Endodermal cell (in vitro differentiated cells): Measurements from ENCODE around the gene ADCY10. TPM values are rescaled to one million over a fixed set of nuclear protein-coding genes. Genes with fewer than 3 reads are reported as not detected.
"Not testable (repeated sequence)": the region's sequence is repeated elsewhere in the genome, so short reads cannot be mapped to it uniquely, and the experiment has no call there.

ENCODE experiments used
- DNase-seq: peaks from one replicate; pipeline ENCODE4 v3.0.0-alpha.2; 2017
- H3K27ac ChIP-seq: 2 replicates; pipeline ENCODE4 v1.5.1; 2013; ENCODE audit warnings: mild to moderate bottlenecking, low read depth, low read length, moderate library complexity
- H3K27me3 ChIP-seq: 2 replicates; pipeline ENCODE4 v1.6.1; 2013; ENCODE audit warnings: mild to moderate bottlenecking, low read length, moderate library complexity; ENCODE audit not compliant: insufficient read depth, control insufficient read depth, poor library complexity, severe bottlenecking
- H3K36me3 ChIP-seq: 2 replicates; pipeline ENCODE4 v1.7.0; 2013; ENCODE audit warnings: mild to moderate bottlenecking, low read length, moderate library complexity; ENCODE audit not compliant: control insufficient read depth, insufficient read depth
- H3K4me1 ChIP-seq: one replicate; pipeline ENCODE4 v1.7.0; 2013; ENCODE audit warnings: low read length; ENCODE audit not compliant: control insufficient read depth, insufficient read depth
- H3K4me3 ChIP-seq: 2 replicates; pipeline ENCODE4 v1.5.1; 2013; ENCODE audit warnings: mild to moderate bottlenecking, low read length, moderate library complexity
- H3K9ac ChIP-seq: 2 replicates; pipeline ENCODE4 v1.6.1; 2013; ENCODE audit warnings: mild to moderate bottlenecking, low read length, moderate library complexity; ENCODE audit not compliant: poor library complexity, severe bottlenecking; ENCODE audit errors: extremely low read depth
- H3K9me3 ChIP-seq: 2 replicates; pipeline ENCODE4 v1.6.1; 2013; ENCODE audit warnings: mild to moderate bottlenecking, low read length, moderate library complexity; ENCODE audit not compliant: control insufficient read depth
- H3K27ac Mint-ChIP-seq: 2 replicates; pipeline ENCODE4 v1.8.0; 2020; ENCODE audit warnings: mixed read lengths
- H3K27me3 Mint-ChIP-seq: 2 replicates; pipeline ENCODE4 v1.8.0; 2021; ENCODE audit warnings: mild to moderate bottlenecking, mixed read lengths; ENCODE audit not compliant: insufficient read depth
- H3K36me3 Mint-ChIP-seq: 2 replicates; pipeline ENCODE4 v1.8.0; 2020; ENCODE audit warnings: low read depth, mixed read lengths
- H3K4me1 Mint-ChIP-seq: 2 replicates; pipeline ENCODE4 v1.8.0; 2020; ENCODE audit warnings: mixed read lengths
- H3K4me3 Mint-ChIP-seq: 2 replicates; pipeline ENCODE4 v1.8.0; 2020; ENCODE audit warnings: mild to moderate bottlenecking, moderate library complexity, mixed read lengths
- H3K9me3 Mint-ChIP-seq: 2 replicates; pipeline ENCODE4 v1.8.0; 2020; ENCODE audit warnings: mild to moderate bottlenecking, mixed read lengths
- CTCF ChIP-seq: fragments of 200-600 bp; sonication (generic); conservative IDR thresholded peaks from 2 replicates; pipeline ENCODE4 v1.5.0; 2021; ENCODE audit warnings: antibody characterized with exemption, mild to moderate bottlenecking
- whole genome bisulfite sequencing, 2 experiments: methylation state at CpG; one replicate each; pipeline versions ENCODE4 v1.1.5 to v1.1.7; 2013; ENCODE audit warnings: missing lambda C conversion rate in 2 of 2, mixed read lengths in 1 of 2; ENCODE audit not compliant: insufficient coverage in 1 of 2, insufficient read length in 1 of 2; 5-methylcytosine and 5-hydroxymethylcytosine counted together
- total RNA-seq, 2 donors: library from RNA; stranded (reverse); fragmentation: NEBNext Ultra II Directional in 1 of 2; extraction: Animal tissue kit (Norgen Biotek cat#: 25700) in 1 of 2; gene quantifications; 2 replicates in 1 of 2; 3 replicates in 1 of 2; pipeline ENCODE4 v1.2.1, GENCODE V29; 2021

ADCY10 gene
- total RNA-seq, 2 donors from 2014 or later = 0.13 TPM; not detected in 1

- no peaks in the 10 kb centered on the region for H3K27me3 ChIP-seq
- DNase-seq = no peak
- no peak for TF ChIP-seq CTCF
- no peaks in the 10 kb centered on the region for H3K4me1 ChIP-seq
- H3K9me3 ChIP-seq = peaks cover 34% of the 10 kb centered on the region
- H3K4me3 ChIP-seq = no peak overlapping the region
- Mint-ChIP-seq H3K4me1 (no peaks in the 10 kb centered on the region), H3K27me3 (no peaks in the 10 kb centered on the region), H3K9me3 (peaks cover 49% of the 10 kb centered on the region), H3K36me3 (peaks cover 22% of the 10 kb centered on the region), H3K27ac (no peak overlapping the region), H3K4me3 (no peak overlapping the region)
- H3K9ac ChIP-seq = no peak overlapping the region
- WGBS, 2 experiments = 93 to 100% methylated on average over 3 of the region's 3 CpGs
- H3K27ac ChIP-seq = no peak overlapping the region
- H3K36me3 ChIP-seq = no peaks in the 10 kb centered on the region
Measured at GRCh38 chr1:167808104-167808503, 105.8 kb downstream of the ADCY10 start.

- not testable (repeated sequence) for H3K9ac ChIP-seq, H3K27ac Mint-ChIP-seq, H3K27ac ChIP-seq, H3K4me3 ChIP-seq, H3K4me3 Mint-ChIP-seq, H3K4me1 ChIP-seq, H3K4me1 Mint-ChIP-seq, H3K27me3 ChIP-seq, H3K36me3 ChIP-seq, H3K27me3 Mint-ChIP-seq, DNase-seq
- H3K9me3 ChIP-seq = peaks cover 41% of the 10 kb centered on the region
- Mint-ChIP-seq H3K9me3 (peaks cover 48% of the 10 kb centered on the region), H3K36me3 (peaks cover 32% of the 10 kb centered on the region)
- WGBS, 2 experiments = 94% methylated on average over 10 of the region's 12 CpGs; no CpG with 5 or more reads in 1 of the 2 experiments
Measured at GRCh38 chr1:167806676-167807075, 107.3 kb downstream of the ADCY10 start.

- 87 to 93% methylated on average over 8 to 23 of the region's 23 CpGs for WGBS, 2 experiments
- not testable (repeated sequence) for H3K27ac Mint-ChIP-seq
Measured at GRCh38 chr1:167806235-167806634, 107.7 kb downstream of the ADCY10 start.

GRCh38 chr1:167805041-167805556 is 108.8 kb downstream of the ADCY10 start:
- H3K4me3 ChIP-seq = no peak overlapping the region
- H3K9me3 Mint-ChIP-seq = peaks cover 48% of the 10 kb centered on the region
- DNase-seq = no peak
- no peak overlapping the region for H3K4me3 Mint-ChIP-seq
- H3K27me3 ChIP-seq = no peaks in the 10 kb centered on the region
- no peak overlapping the region for H3K27ac ChIP-seq
- H3K27ac Mint-ChIP-seq = no peak overlapping the region
- TF ChIP-seq CTCF = no peak
- H3K9me3 ChIP-seq = peaks cover 41% of the 10 kb centered on the region
- H3K27me3 Mint-ChIP-seq = no peaks in the 10 kb centered on the region
- no peaks in the 10 kb centered on the region for H3K4me1 ChIP-seq
- 92 to 97% methylated on average over 4 of the region's 4 CpGs for WGBS, 2 experiments
- no peak overlapping the region for H3K9ac ChIP-seq
- H3K36me3 ChIP-seq = no peaks in the 10 kb centered on the region
- H3K4me1 Mint-ChIP-seq = peaks cover 6% of the 10 kb centered on the region
- peaks cover 35% of the 10 kb centered on the region for H3K36me3 Mint-ChIP-seq

More at GRCh38 chr1:167806235-167806634, 107.7 kb downstream of the ADCY10 start:
- H3K4me3 Mint-ChIP-seq, H3K36me3 ChIP-seq, H3K27me3 Mint-ChIP-seq, H3K4me1 ChIP-seq, H3K27me3 ChIP-seq, H3K4me3 ChIP-seq, H3K9ac ChIP-seq, DNase-seq, H3K27ac ChIP-seq, H3K4me1 Mint-ChIP-seq: not testable (repeated sequence)
- peaks cover 48% of the 10 kb centered on the region for H3K9me3 Mint-ChIP-seq
- peaks cover 35% of the 10 kb centered on the region for H3K36me3 Mint-ChIP-seq
- peaks cover 41% of the 10 kb centered on the region for H3K9me3 ChIP-seq
